Tracheal epithelial cell (primary cell): ENCODE results near the gene LYPLAL1. TPM values are rescaled to one million over a fixed set of nuclear protein-coding genes. Genes with fewer than 3 reads are reported as not detected.

Source experiments
- total RNA-seq: library from RNA; depleted of rRNA; stranded (reverse); fragments of >200 nt; gene quantifications from 2 replicates; pipeline ENCODE4 v1.2.1, GENCODE V29; 2014

LYPLAL1 gene
- 10.6 and 19.8 TPM in 2 replicates for total RNA-seq

DNA sequence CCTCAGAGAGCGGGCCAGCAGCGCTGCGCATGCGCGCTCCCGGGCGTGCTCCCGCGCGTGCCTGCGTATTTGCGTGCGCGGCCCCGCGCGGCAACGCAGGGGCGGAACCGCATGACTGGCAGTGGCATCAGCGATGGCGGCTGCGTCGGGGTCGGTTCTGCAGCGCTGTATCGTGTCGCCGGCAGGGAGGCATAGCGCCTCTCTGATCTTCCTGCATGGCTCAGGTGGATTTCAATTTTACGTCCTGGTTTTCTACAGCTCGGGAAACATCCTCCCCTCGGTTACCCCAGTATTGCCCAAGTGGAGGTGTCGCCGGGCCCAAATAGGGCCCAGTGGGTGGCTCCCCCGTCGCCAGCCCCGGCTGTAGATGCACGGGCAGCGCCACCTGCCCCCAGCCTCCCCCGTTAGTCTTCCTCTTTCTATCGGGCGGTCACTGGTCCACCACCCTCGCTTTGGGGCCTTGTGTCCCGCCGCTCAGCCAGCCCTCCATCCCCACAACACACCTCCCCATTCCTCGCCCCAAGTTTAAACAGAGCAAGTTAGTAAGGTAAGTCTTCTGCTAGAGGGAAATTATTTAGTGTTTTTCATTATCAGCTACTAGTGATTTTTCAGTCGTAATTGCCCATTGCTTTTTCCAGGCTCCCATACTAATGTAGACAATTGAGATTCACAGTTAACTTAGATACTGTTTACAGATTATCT is at the start of gene LYPLAL1:
TSS of gene LYPLAL1 (plus strand) at position 121 of the 702 bp plus-strand sequence. CDS start at position 134, 13 bp downstream.

